ENCODE measurements around the gene ITPR2. TPM values are rescaled to one million over a fixed set of nuclear protein-coding genes. Genes with fewer than 3 reads are reported as not detected.

The ITPR2 gene
- total and polyA plus RNA-seq, 12 donors = 5.1 to 144 (median 66.4) TPM

DNA sequence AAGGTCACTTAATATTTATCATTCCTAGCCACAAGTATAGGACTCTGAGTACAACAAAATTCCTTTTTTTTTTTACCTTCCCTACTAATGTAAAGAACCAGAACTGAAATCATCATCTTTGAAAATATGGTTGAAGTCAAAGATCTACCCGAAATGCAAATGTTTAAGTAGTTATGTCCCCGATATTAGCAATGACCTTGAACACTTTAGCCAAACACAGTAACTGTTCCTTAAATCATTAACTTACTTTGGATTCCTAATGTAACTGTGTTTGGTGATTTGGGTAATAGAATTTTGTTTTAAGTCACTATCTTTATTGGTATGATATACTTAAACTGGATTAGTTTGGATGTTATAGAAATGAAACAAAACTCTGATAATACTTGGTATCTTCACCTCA, 14.4 kb downstream of the ITPR2 start:
- 63 to 75% (median 65%) methylated on average over 2 of the region's 2 CpGs for WGBS, 4 donors
- peaks cover 7 to 26% of the 10 kb centered on the region in 2 donors for H3K4me1 ChIP-seq (replicated peaks in 1 of 2)
- no peak for DNase-seq
- no peak overlapping the region for H3K4me3 ChIP-seq
- H3K9me3 ChIP-seq (replicated peaks in 1 of 3) = no peaks in the 10 kb centered on the region
- H3K27me3 ChIP-seq = no peaks in the 10 kb centered on the region
- no peaks in the 10 kb centered on the region for H3K36me3 ChIP-seq (replicated peaks in 1 of 2)
- TF ChIP-seq POLR2A (IDR thresholded peaks at IDR 0.05) = no peak
- peak overlapping the region in 1 of 5 donors; percentile 27 for H3K27ac ChIP-seq
- intact Hi-C loops (cut with DNase I) = no loop called here

DNA sequence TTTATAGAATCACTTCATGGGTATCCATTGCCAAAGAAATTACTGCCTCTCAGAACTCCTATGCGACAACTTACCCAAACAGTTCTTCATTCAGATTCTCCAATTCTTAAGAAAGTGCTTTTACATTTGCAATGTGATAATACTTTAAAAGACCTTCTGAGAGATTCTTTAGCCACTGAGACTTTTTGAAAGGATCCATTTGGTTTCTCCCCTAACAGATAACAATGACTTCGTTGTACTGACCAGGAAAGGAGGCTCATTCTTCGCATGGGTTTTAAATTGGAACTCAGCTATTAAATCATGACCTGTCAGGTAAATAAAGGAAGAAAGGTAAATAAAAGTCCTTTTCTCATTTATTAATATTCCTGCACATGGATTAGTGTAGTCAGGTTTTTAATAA, 14.8 kb downstream of the ITPR2 start:
- intact Hi-C loops (cut with DNase I) = no loop called here
- WGBS, 4 donors = 90 to 95% (median 94%) methylated on average over 3 of the region's 3 CpGs
- TF ChIP-seq, protein P1, sequence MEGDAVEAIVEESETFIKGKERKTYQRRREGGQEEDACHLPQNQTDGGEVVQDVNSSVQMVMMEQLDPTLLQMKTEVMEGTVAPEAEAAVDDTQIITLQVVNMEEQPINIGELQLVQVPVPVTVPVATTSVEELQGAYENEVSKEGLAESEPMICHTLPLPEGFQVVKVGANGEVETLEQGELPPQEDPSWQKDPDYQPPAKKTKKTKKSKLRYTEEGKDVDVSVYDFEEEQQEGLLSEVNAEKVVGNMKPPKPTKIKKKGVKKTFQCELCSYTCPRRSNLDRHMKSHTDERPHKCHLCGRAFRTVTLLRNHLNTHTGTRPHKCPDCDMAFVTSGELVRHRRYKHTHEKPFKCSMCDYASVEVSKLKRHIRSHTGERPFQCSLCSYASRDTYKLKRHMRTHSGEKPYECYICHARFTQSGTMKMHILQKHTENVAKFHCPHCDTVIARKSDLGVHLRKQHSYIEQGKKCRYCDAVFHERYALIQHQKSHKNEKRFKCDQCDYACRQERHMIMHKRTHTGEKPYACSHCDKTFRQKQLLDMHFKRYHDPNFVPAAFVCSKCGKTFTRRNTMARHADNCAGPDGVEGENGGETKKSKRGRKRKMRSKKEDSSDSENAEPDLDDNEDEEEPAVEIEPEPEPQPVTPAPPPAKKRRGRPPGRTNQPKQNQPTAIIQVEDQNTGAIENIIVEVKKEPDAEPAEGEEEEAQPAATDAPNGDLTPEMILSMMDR (IDR thresholded peaks at IDR 0.05) = no peak
- TF ChIP-seq POLR2A (IDR thresholded peaks at IDR 0.05) = no peak

DNA sequence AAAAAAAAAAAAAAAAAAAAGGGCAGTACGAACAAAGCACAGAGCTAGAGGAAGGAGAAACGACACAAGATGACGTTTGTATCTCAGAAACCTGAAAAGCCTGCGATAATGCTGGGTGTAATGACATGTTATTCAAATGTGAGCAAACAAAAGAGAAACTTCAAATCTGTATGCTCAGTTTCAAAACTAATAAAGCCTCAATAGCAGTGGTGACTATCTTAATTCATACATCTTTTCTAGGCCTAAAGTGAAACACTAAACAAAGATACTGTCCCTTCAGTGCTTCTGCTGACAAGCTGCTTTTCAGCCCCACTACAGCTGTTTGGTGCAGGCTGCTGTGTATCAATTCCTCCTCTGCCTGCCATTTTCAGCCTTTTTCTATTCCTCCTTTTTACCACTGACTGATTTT, 15.8 kb downstream of the ITPR2 start:
- TF ChIP-seq POLR2A (IDR thresholded peaks at IDR 0.05) = no peak
- TF ChIP-seq, protein P1 (IDR thresholded peaks at IDR 0.05) = no peak
- no peak overlapping the region for H3K27ac ChIP-seq

More for the DNA sequence above, 14.8 kb downstream of the ITPR2 start:
- DNase-seq = no peak
- Histone ChIP-seq H3K27me3 (no peaks in the 10 kb centered on the region), H3K9me3 (replicated peaks in 1 of 3) (no peaks in the 10 kb centered on the region), H3K4me3 (no peak overlapping the region), H3K4me1 (replicated peaks in 1 of 2) (peaks cover 7 to 26% of the 10 kb centered on the region in 2 donors), H3K36me3 (replicated peaks in 1 of 2) (no peaks in the 10 kb centered on the region), H3K27ac (no peak overlapping the region)

DNA sequence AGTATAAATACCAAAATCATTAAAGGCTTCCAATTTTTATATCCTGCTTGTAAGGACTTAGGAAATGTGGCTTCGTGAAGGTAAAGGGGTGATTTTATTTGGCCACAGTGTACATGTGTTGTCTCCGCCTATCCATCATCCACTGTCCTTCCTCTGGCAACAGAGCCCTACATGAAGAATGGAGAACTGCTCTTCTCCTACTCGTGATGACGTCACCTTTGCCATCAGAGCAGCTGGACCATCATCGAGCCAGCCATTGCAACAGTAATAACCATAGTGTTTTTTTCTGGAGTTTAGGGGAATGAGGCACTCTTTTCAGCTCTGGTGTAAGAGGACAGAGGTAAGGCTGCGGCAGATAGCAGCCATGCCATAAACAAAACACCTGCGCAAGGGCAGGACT, 19.2 kb downstream of the ITPR2 start:
- intact Hi-C loops (cut with DNase I) = no loop called here

More for the DNA sequence above, 15.8 kb downstream of the ITPR2 start:
- WGBS, 4 donors = 79 to 87% (median 84%) methylated on average over 4 of the region's 4 CpGs
- Histone ChIP-seq H3K27me3 (no peaks in the 10 kb centered on the region), H3K4me3 (no peak overlapping the region), H3K36me3 (replicated peaks in 1 of 2) (no peaks in the 10 kb centered on the region), H3K4me1 (replicated peaks in 1 of 2) (peaks cover 1 to 25% of the 10 kb centered on the region in 2 donors), H3K9me3 (replicated peaks in 1 of 3) (no peaks in the 10 kb centered on the region)
- DNase-seq = no peak
- intact Hi-C loops (cut with DNase I) = no loop called here

More for the DNA sequence above, 19.2 kb downstream of the ITPR2 start:
- no peak overlapping the region for H3K27ac ChIP-seq
- no peaks in the 10 kb centered on the region for H3K36me3 ChIP-seq (replicated peaks in 1 of 2)
- peaks cover 10 to 27% of the 10 kb centered on the region in 2 donors for H3K4me1 ChIP-seq (replicated peaks in 1 of 2)
- WGBS, 4 donors = 79 to 90% (median 85%) methylated on average over 7 of the region's 7 CpGs
- no peak overlapping the region for H3K4me3 ChIP-seq
- H3K9me3 ChIP-seq (replicated peaks in 1 of 3) = no peaks in the 10 kb centered on the region
- TF ChIP-seq POLR2A (IDR thresholded peaks at IDR 0.05) = no peak
- TF ChIP-seq, protein P1 (IDR thresholded peaks at IDR 0.05) = no peak
- no peak for DNase-seq
- H3K27me3 ChIP-seq = no peaks in the 10 kb centered on the region

All from adrenal gland (tissue), 12 donors.